ENCODE measurements around the gene ZBED5. TPM values are rescaled to one million over a fixed set of nuclear protein-coding genes. Genes with fewer than 3 reads are reported as not detected.
A peak's percentile ranks its signal among the peaks of the same experiment; 100 is the strongest.

ZBED5 gene
- total RNA-seq, 3 donors from 2014 or later: 39.2 to 42.0 (median 39.9) TPM

DNA sequence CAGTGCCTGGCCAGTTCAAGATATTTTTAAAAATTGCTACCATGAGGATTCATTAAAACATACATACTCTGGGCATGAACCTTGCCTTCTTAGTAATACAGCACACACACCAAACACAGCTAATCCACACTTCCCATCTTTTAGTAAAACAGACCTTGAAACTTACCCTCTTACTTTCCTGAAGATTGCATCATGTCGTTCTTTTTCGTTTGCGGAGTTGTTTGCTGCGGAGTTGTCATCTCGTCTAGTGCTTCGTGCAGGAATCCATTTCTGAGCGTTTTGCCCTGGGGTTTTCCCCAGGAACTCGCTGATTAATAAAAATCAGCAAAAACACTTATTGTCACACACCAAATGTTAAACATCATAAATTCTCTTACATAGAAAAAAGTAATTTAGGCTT lies 52.1 kb downstream of the ZBED5 start:
- Mint-ChIP-seq H3K4me1 (ENCODE audit: low read depth) (peaks cover 69% of the 10 kb centered on the region), H3K36me3 (ENCODE audit: insufficient read depth) (peaks cover 55% of the 10 kb centered on the region), H3K9me3 (no peaks in the 10 kb centered on the region), H3K4me3 (peak overlapping the region; percentile 86), H3K27me3 (ENCODE audit: low read depth) (no peaks in the 10 kb centered on the region)
- ATAC-seq (no peak), DNase-seq (no peak)

DNA sequence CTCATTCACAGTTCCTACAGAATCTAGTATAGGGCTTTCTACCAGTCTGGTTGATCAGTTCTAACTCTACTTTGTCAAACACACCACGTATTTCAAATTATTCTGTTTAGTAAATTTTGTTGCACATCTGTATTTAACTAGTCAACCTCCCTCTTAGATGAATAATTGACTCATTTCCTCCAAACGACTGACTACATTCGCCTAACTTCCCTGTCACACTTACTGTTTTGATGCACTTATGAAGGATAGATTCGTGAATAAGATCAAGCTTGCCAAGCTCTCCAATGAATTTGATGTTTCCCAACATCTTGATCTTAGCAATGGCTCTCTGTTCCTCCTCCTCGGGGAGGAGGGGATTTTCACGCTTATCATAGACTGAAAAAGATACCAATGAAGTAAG lies 54.2 kb downstream of the ZBED5 start:
- Mint-ChIP-seq H3K4me1 (ENCODE audit: low read depth) (peaks cover 79% of the 10 kb centered on the region), H3K9me3 (no peaks in the 10 kb centered on the region), H3K4me3 (no peak overlapping the region), H3K27me3 (ENCODE audit: low read depth) (no peaks in the 10 kb centered on the region), H3K36me3 (ENCODE audit: insufficient read depth) (peaks cover 73% of the 10 kb centered on the region)
- ATAC-seq (no peak), DNase-seq (no peak)

Other genes with a start within 250 kb of the ZBED5 start
- gene IRAG1, start 164.3 kb downstream of the ZBED5 start, total RNA-seq: under 1 TPM; 0.08 to 0.14 (median 0.08) TPM
- 10 to 100 TPM; 51.9 to 56.0 (median 53.9) TPM for gene CTR9, start 106.8 kb downstream of the ZBED5 start, total RNA-seq
- gene EIF4G2, start 49.1 kb downstream of the ZBED5 start, total RNA-seq: 1,000 to 10,000 TPM; 1,584 to 1,612 (median 1,605) TPM